ENCODE measurements around the gene ZSCAN31. TPM values are rescaled to one million over a fixed set of nuclear protein-coding genes. Genes with fewer than 3 reads are reported as not detected.

The ZSCAN31 gene
- total RNA-seq, 1 experiment from 2014 or later = 4.2 TPM

- H3K79me2 ChIP-seq (ENCODE audit: low read length) = peaks cover 16% of the 10 kb centered on the region
- no peak for DNase-seq
- H3K36me3 ChIP-seq (ENCODE audit: insufficient read depth, low read length) = 0 out of 2 replicates have a peak, but pooled peaks cover 3% of the 10 kb centered on the region
- H3K4me1 ChIP-seq (ENCODE audit: low read length) = peaks cover 14% of the 10 kb centered on the region
- no peaks in the 10 kb centered on the region for H3K9me2 ChIP-seq (replicated peaks; ENCODE audit: insufficient read depth, low read length)
- no peaks in the 10 kb centered on the region for H4K20me1 ChIP-seq (ENCODE audit: insufficient read depth, low read depth, low read length)
- H3K27me3 ChIP-seq (ENCODE audit: low read length) = no peaks in the 10 kb centered on the region
- no peak overlapping the region for H3K4me2 ChIP-seq (ENCODE audit: low read depth, low read length, poor library complexity, severe bottlenecking)
- no peaks in the 10 kb centered on the region for H3K9me3 ChIP-seq (ENCODE audit: low read length)
- H2AFZ ChIP-seq (ENCODE audit: low read length) = no peak overlapping the region
- no peak overlapping the region for H3K4me3 ChIP-seq (ENCODE audit: low read length)
- H3K27ac ChIP-seq (ENCODE audit: low read length) = no peak overlapping the region
- H3K9ac ChIP-seq (ENCODE audit: low read length) = no peak overlapping the region
Measured at GRCh38 chr6:28357036-28357435, 21.1 kb upstream of the ZSCAN31 start.

- peaks cover 20% of the 10 kb centered on the region for H3K79me2 ChIP-seq (ENCODE audit: low read length)
- H3K9ac ChIP-seq (ENCODE audit: low read length) = peak overlapping the region; percentile 69; the same call in 1 of the 2 replicates
- no peak overlapping the region for H2AFZ ChIP-seq (ENCODE audit: low read length)
Measured at GRCh38 chr6:28356666-28357020, 20.7 kb upstream of the ZSCAN31 start.

DNA sequence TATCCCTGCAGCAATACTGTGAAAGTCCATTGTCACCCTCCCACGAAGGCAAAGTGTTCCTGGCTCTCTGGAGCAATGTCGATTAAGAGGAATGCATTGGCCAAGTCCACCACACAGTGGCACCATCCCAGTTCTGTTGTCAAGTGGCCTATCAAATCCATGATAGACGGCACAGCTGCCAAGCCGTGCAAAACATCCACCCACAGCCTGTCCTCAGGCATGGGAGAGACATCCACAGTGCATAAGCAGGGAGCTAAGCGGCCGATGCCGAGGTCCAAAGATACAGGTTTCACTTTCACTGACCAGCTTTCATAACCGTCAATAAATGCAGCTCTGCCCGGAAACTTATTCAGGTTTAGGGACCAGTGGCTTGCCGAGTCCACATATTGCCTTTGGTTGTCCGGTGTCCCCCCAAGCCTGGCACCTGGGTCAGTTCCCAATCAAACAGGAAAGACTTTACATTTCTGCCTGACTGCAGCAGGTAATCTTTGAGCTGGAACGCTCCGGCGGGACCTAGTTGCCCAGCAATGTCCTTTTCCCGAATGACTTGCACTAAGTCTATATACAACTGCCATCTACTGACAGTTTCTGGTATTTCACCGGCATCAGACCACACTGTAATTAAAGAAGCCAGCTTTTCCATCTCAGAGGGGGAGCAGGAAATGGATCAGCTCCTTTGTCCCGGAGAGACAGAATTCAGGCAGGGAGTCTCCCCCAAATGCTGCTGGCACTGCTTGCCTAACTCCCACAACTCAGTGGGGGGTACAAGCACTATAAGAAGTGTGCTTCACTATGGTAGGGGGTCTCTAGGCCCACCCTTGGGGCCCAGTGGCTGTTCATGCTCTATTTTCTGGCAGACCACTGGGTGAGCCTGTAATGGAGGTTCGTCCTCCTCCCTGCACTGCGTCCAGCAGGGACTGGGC, 20.1 kb upstream of the ZSCAN31 start:
- H3K9me3 ChIP-seq (ENCODE audit: low read length) = no peaks in the 10 kb centered on the region
- no peaks in the 10 kb centered on the region for H3K9me2 ChIP-seq (replicated peaks; ENCODE audit: insufficient read depth, low read length)
- peak overlapping the region; percentile 89 for H3K4me2 ChIP-seq (ENCODE audit: low read depth, low read length, poor library complexity, severe bottlenecking)
- H3K9ac ChIP-seq (ENCODE audit: low read length) = peak overlapping the region; percentile 69
- peak overlapping the region; percentile 72 for H3K4me3 ChIP-seq (ENCODE audit: low read length)
- H3K79me2 ChIP-seq (ENCODE audit: low read length) = peaks cover 27% of the 10 kb centered on the region
- H3K36me3 ChIP-seq (ENCODE audit: insufficient read depth, low read length) = no peaks in the 10 kb centered on the region
- peak overlapping the region; percentile 65 for H2AFZ ChIP-seq (ENCODE audit: low read length)
- peak; percentile 89 for DNase-seq
- no peaks in the 10 kb centered on the region for H4K20me1 ChIP-seq (ENCODE audit: insufficient read depth, low read depth, low read length)
- H3K4me1 ChIP-seq (ENCODE audit: low read length) = peaks cover 20% of the 10 kb centered on the region
- no peak overlapping the region for H3K27ac ChIP-seq (ENCODE audit: low read length)
- no peaks in the 10 kb centered on the region for H3K27me3 ChIP-seq (ENCODE audit: low read length)

More at GRCh38 chr6:28356666-28357020, 20.7 kb upstream of the ZSCAN31 start:
- no peak overlapping the region for H3K27ac ChIP-seq (ENCODE audit: low read length)
- H4K20me1 ChIP-seq (ENCODE audit: insufficient read depth, low read depth, low read length) = no peaks in the 10 kb centered on the region
- H3K4me2 ChIP-seq (ENCODE audit: low read depth, low read length, poor library complexity, severe bottlenecking) = peak overlapping the region; percentile 89
- no peaks in the 10 kb centered on the region for H3K27me3 ChIP-seq (ENCODE audit: low read length)
- 0 out of 2 replicates have a peak, but pooled peaks cover 3% of the 10 kb centered on the region for H3K36me3 ChIP-seq (ENCODE audit: insufficient read depth, low read length)
- H3K9me2 ChIP-seq (replicated peaks; ENCODE audit: insufficient read depth, low read length) = no peaks in the 10 kb centered on the region
- H3K9me3 ChIP-seq (ENCODE audit: low read length) = no peaks in the 10 kb centered on the region
- no peak overlapping the region; the same call in 1 of the 2 replicates for H3K4me3 ChIP-seq (ENCODE audit: low read length)
- peaks cover 15% of the 10 kb centered on the region for H3K4me1 ChIP-seq (ENCODE audit: low read length)
- no peak for DNase-seq

DNA sequence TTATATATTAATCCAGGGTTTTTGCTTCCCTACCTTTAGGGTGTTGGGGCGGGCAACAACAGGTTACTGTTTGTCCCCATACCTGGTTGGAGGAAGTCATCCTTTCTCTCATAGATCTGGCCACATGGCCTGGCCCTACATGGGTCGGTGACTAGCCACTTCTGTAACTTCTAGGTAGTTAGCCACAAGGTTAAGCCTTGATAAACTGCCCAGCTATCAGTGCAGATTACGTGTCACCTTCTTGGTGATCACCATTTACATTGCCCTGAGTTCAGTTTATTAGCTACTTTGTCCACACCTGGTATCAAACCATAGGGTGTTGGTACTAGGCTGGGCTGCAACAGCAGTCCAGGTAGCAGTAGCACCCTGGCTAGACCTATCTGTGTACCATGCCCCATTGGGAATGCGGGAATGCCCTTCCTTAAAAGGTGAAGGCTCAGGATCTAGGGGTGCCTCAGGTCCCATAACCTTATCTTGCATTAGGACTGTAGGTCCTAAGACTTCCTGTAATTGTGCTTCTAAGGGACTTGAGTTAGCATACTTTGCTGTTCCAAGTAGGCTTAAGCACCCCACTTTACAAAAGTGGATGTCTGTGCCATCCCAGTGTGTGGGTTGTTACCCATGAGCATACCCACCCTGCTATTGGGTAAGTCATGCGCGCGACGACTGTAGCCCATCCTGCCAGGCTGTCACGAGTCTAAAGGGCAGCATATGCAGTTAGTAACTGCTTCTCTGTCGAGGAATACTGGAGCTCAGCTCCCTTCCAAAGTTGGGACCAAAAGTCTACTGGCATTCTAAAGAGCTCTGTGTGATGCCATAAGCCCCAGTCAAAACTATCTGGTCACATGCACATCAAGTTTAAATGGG, 19.0 kb upstream of the ZSCAN31 start:
- Histone ChIP-seq H3K4me1 (ENCODE audit: low read length) (peaks cover 29% of the 10 kb centered on the region), H3K4me2 (ENCODE audit: low read depth, low read length, poor library complexity, severe bottlenecking) (peak overlapping the region; percentile 89), H3K4me3 (ENCODE audit: low read length) (peak overlapping the region; percentile 72; the same call in 1 of the 2 replicates), H3K9ac (ENCODE audit: low read length) (peak overlapping the region; percentile 69; the same call in 1 of the 2 replicates), H2AFZ (ENCODE audit: low read length) (no peak overlapping the region), H3K79me2 (ENCODE audit: low read length) (peaks cover 38% of the 10 kb centered on the region), H3K36me3 (ENCODE audit: insufficient read depth, low read length) (no peaks in the 10 kb centered on the region), H4K20me1 (ENCODE audit: insufficient read depth, low read depth, low read length) (no peaks in the 10 kb centered on the region), H3K9me2 (replicated peaks; ENCODE audit: insufficient read depth, low read length) (no peaks in the 10 kb centered on the region), H3K27ac (ENCODE audit: low read length) (no peak overlapping the region), H3K9me3 (ENCODE audit: low read length) (no peaks in the 10 kb centered on the region), H3K27me3 (ENCODE audit: low read length) (no peaks in the 10 kb centered on the region)
- DNase-seq = peak; percentile 12

- no peak overlapping the region for H2AFZ ChIP-seq (ENCODE audit: low read length)
- H3K9me3 ChIP-seq (ENCODE audit: low read length) = no peaks in the 10 kb centered on the region
- DNase-seq = no peak
- H3K27me3 ChIP-seq (ENCODE audit: low read length) = no peaks in the 10 kb centered on the region
- H3K27ac ChIP-seq (ENCODE audit: low read length) = no peak overlapping the region
- H4K20me1 ChIP-seq (ENCODE audit: insufficient read depth, low read depth, low read length) = no peaks in the 10 kb centered on the region
- no peaks in the 10 kb centered on the region for H3K36me3 ChIP-seq (ENCODE audit: insufficient read depth, low read length)
- no peak overlapping the region for H3K4me3 ChIP-seq (ENCODE audit: low read length)
- no peak overlapping the region for H3K9ac ChIP-seq (ENCODE audit: low read length)
- H3K4me2 ChIP-seq (ENCODE audit: low read depth, low read length, poor library complexity, severe bottlenecking) = no peak overlapping the region
- peaks cover 32% of the 10 kb centered on the region for H3K4me1 ChIP-seq (ENCODE audit: low read length)
- H3K9me2 ChIP-seq (replicated peaks; ENCODE audit: insufficient read depth, low read length) = no peaks in the 10 kb centered on the region
- peaks cover 39% of the 10 kb centered on the region for H3K79me2 ChIP-seq (ENCODE audit: low read length)
Measured at GRCh38 chr6:28353981-28354676, 18.2 kb upstream of the ZSCAN31 start.

DNA sequence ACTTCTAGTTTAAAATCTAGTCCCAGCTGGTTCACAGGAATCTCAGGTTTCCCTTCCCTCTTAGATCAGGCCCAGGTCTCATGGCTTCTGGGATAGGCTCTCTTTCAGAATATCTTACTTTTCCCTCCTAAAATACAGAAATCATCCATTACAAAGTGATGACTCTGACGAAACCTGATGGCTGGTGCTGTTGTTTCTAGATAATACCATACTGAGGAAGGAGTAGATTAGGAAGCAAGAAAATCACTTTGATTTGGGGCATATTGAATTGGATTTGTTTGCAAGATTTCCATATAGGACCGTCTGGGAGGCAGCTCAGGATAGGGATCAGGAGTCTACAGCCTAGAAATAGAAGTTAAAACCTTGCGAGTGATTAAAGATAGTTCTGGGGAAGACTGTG, 17.4 kb upstream of the ZSCAN31 start:
- Histone ChIP-seq H4K20me1 (ENCODE audit: insufficient read depth, low read depth, low read length) (no peaks in the 10 kb centered on the region), H3K9me2 (replicated peaks; ENCODE audit: insufficient read depth, low read length) (no peaks in the 10 kb centered on the region), H3K4me1 (ENCODE audit: low read length) (peaks cover 32% of the 10 kb centered on the region), H3K27ac (ENCODE audit: low read length) (no peak overlapping the region), H3K27me3 (ENCODE audit: low read length) (no peaks in the 10 kb centered on the region), H3K4me3 (ENCODE audit: low read length) (no peak overlapping the region), H3K36me3 (ENCODE audit: insufficient read depth, low read length) (no peaks in the 10 kb centered on the region), H2AFZ (ENCODE audit: low read length) (no peak overlapping the region), H3K4me2 (ENCODE audit: low read depth, low read length, poor library complexity, severe bottlenecking) (no peak overlapping the region), H3K9ac (ENCODE audit: low read length) (no peak overlapping the region), H3K9me3 (ENCODE audit: low read length) (no peaks in the 10 kb centered on the region), H3K79me2 (ENCODE audit: low read length) (peaks cover 39% of the 10 kb centered on the region)
- no peak for DNase-seq

GRCh38 chr6:28351493-28351925, 15.6 kb upstream of the ZSCAN31 start:
- H3K9me2 ChIP-seq (replicated peaks; ENCODE audit: insufficient read depth, low read length) = no peaks in the 10 kb centered on the region
- no peaks in the 10 kb centered on the region for H4K20me1 ChIP-seq (ENCODE audit: insufficient read depth, low read depth, low read length)
- H3K4me3 ChIP-seq (ENCODE audit: low read length) = no peak overlapping the region
- no peak overlapping the region for H3K27ac ChIP-seq (ENCODE audit: low read length)
- H3K4me2 ChIP-seq (ENCODE audit: low read depth, low read length, poor library complexity, severe bottlenecking) = peak overlapping the region; percentile 98
- no peak overlapping the region for H2AFZ ChIP-seq (ENCODE audit: low read length)
- peaks cover 32% of the 10 kb centered on the region for H3K4me1 ChIP-seq (ENCODE audit: low read length)
- peaks cover 39% of the 10 kb centered on the region for H3K79me2 ChIP-seq (ENCODE audit: low read length)
- no peak for DNase-seq
- no peaks in the 10 kb centered on the region for H3K27me3 ChIP-seq (ENCODE audit: low read length)
- no peaks in the 10 kb centered on the region for H3K36me3 ChIP-seq (ENCODE audit: insufficient read depth, low read length)
- no peak overlapping the region for H3K9ac ChIP-seq (ENCODE audit: low read length)
- H3K9me3 ChIP-seq (ENCODE audit: low read length) = no peaks in the 10 kb centered on the region
